BJ (cell line): ENCODE measurements around the gene ATOSB. TPM values are rescaled to one million over a fixed set of nuclear protein-coding genes. Genes with fewer than 3 reads are reported as not detected.
A peak's percentile ranks its signal among the peaks of the same experiment; 100 is the strongest.

Experiments
- CTCF ChIA-PET: fragments of 350-600 bp; formaldehyde crosslinking; extraction: SDS; loops from one replicate; lab custom pipeline; 2021; ENCODE audit warnings: antibody characterized with exemption, inconsistent platforms; lab: Yijun Ruan, JAX
- POLR2A ChIA-PET: fragments of 300-600 bp; sonication (Branson Sonifier 250); formaldehyde crosslinking; extraction: SDS; loops from one replicate; lab custom pipeline; 2021; ENCODE audit warnings: antibody characterized with exemption; lab: Charles Lee
- DNase-seq: peaks from one replicate; pipeline ENCODE4 v3.0.0-alpha.2; 2011; ENCODE audit warnings: low read depth
- H3K27me3 ChIP-seq: 2 replicates; pipeline ENCODE4 v1.6.0; 2011; ENCODE audit warnings: low read length; ENCODE audit not compliant: control insufficient read depth, insufficient read depth
- H3K36me3 ChIP-seq: 2 replicates; pipeline ENCODE4 v1.5.1; 2011; ENCODE audit warnings: low read length; ENCODE audit not compliant: control insufficient read depth, insufficient read depth
- H3K4me3 ChIP-seq: 2 replicates; pipeline ENCODE4 v1.5.1; 2011; ENCODE audit warnings: low read depth, mild to moderate bottlenecking, control low read depth, low read length
- CTCF ChIP-seq: IDR thresholded peaks from 2 replicates; pipeline ENCODE4 v1.5.1; 2011; ENCODE audit warnings: low read depth, mild to moderate bottlenecking, control low read depth, inconsistent platforms, low read length, moderate library complexity; ENCODE audit not compliant: insufficient read depth
- polyA plus RNA-seq: library from polyadenylated mRNA; depleted of rRNA; stranded (reverse); fragments of >200 nt; gene quantifications from 2 replicates; pipeline ENCODE4 v1.2.3, GENCODE V29; 2011

The ATOSB gene
- polyA plus RNA-seq, 1 experiment, result 51.0 TPM

GRCh38 chr9:35074141-35074540 lies 41.5 kb downstream of the ATOSB start:
- no peak overlapping the region for H3K4me3 ChIP-seq
- H3K36me3 ChIP-seq, result no peaks in the 10 kb centered on the region
- H3K27me3 ChIP-seq, result no peaks in the 10 kb centered on the region
- DNase-seq, result no peak
- ChIA-PET POLR2A (no interaction called here), CTCF (no interaction called here)
- no peak for TF ChIP-seq CTCF

DNA sequence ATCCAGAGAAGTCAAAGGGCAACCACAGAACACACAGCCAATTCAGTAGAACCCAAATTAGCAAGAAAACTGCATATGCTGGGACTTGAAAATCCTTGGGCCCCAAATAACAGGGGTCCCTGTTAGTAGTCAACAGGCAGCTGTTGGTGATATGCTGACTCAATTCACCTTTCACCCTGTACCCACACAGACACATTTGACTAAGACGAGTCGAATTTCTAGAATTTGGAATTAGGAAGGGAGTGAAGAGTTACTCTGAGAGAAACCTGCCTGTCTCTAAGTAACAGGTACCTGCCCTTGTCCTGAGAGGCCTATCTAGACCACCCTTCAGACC lies 42.4 kb downstream of the ATOSB start:
- ChIA-PET POLR2A (no interaction called here), CTCF (no interaction called here)
- no peak for TF ChIP-seq CTCF
- H3K36me3 ChIP-seq, result no peaks in the 10 kb centered on the region
- no peaks in the 10 kb centered on the region for H3K27me3 ChIP-seq
- H3K4me3 ChIP-seq, result no peak overlapping the region
- DNase-seq, result no peak

DNA sequence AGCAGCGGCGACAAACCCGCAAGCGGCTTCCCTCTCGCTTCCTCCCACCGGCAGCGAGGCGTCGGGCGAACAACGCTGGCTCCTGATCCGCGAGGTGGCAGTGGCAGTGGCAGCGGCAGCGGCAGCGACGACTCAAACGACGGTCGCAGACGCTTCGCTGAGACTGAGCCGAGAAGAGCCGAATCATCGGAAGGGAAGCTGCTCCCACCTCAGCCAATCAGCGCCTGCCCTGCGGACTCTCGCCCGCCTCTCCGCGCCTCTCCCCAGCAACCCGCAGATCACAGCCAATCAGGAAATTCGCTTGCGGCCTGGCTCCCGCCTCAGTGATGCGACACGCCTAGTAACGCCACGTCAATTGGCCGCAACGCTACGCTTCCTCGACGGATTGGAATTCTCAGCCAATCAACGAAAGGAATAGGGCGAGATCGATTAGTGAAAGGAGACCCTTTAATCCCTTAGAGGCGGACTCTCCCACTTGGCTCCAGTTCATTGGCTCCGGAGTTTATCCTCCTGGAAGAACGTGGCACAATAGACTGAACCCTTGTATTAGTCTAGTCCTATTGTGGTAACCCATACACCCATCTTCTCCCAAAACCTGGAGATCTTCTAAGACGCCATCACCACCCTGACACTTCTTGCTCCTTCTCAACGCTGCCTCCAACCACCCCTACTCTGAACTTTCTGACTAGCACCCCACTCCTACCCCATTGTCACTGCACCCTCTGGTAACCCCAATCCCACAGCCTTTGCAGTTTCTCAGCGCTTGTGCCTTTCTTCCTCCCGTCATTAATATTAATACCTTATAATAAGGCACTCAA lies 43.0 kb downstream of the ATOSB start, which contains the start of gene VCP:
VCP (minus strand) TSS at position 165 of the 818 bp plus-strand sequence. CDS start 272 bp downstream, outside the sequence.
- POLR2A ChIA-PET, result interaction anchor here (0.5 to 2.1 kb wide), 5 partner anchors 7 to 673 kb away, joined by 3 to 40 read pairs (median 12); partner anchors contain the start of gene FANCG

DNA sequence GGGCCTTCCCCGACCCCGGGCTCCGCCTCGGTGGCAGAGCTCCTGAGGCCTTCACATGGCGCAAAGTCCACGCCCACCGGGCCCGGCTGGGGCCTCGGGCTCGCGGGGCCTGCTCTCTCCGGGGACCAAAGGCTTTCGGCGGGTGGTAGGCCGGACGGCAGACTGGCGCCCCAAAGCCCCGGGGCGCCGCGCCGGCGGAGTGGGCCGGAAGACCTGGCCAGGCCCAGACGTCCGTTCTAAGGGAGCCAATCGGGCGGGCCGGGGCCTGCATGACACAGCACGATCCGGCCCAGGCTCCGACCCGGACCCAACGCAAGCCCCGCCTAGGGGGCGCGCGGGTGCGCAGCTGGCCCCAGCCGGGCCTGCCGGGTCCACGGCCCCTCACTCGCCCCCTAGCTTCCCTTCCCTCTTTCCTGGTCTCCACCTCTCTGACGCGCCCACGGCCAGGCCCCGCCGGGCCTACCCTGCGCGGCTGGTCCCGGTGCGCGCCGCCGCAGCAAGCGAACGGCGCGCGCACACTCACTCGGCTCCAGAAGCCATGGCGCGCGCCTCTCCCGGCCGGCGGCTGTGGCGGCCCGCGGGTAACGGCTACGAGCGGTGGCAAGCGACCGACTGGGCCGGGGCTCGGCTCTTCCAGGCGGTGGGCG lies 43.7 kb downstream of the ATOSB start:
- Histone ChIP-seq H3K4me3 (peak overlapping the region; percentile 65), H3K36me3 (peaks cover 8% of the 10 kb centered on the region), H3K27me3 (no peaks in the 10 kb centered on the region)
- ChIA-PET POLR2A (interaction anchor here (0.6 to 2.1 kb wide), 3 partner anchors 8 to 330 kb away, joined by 11 to 40 read pairs (median 12); partner anchors contain the start of gene FANCG), CTCF (interaction anchor here (0.6 to 1.6 kb wide), 11 partner anchors 8 to 185 kb away, joined by 3 to 7 read pairs (median 3); partner anchors contain the start of genes FANCG and STOML2)
- peak; percentile 24; the same call in 1 of the 2 replicates for TF ChIP-seq CTCF
- DNase-seq, result no peak

More for the DNA sequence above, 43.0 kb downstream of the ATOSB start, which contains the start of gene VCP:
- CTCF ChIA-PET, result interaction anchor here (0.7 to 1.6 kb wide), 9 partner anchors 7 to 173 kb away, joined by 3 to 7 read pairs (median 3); partner anchors contain the start of genes FANCG and STOML2
- peak within 1 kb of the TSS; percentile 65 for H3K4me3 ChIP-seq
- H3K27me3 ChIP-seq, result no peaks in the 10 kb centered on the region
- DNase-seq, result peak; percentile 96
- TF ChIP-seq CTCF, result no peak
- peaks cover 3% of the 10 kb centered on the region; the same call in 1 of the 2 replicates for H3K36me3 ChIP-seq
